ENCODE data around the gene C6.

C6 gene

DNA sequence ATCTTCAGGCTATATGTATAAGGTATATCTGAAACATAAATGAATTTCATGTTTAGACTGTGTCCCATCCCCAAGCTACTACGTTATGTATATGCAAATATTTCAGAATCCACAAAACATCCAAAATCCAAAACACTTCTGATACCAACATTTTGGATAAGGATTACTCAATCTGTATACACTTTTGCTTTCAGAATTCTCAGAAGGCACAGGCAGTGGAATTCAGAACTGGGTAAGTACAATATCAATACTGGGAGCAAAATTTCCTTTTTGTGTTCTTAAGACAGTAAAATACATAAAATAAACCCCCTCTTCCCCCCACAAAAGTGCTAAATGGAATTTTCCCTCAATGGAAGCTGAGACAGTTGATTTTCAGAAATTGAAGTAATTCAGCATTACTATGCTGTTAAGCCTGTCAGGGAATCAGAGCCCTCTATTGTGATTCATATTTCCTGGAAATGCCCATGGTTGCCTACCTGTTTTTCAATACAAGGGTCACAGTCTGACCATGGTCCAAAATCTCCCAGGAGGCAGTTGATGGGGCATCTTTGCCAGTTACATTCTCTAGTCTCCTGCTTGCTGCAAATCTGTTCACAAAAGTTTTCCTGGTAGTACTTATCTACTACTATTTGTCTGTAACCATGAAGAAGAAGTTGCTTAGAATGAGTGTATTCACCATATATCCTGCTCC, 12.1 kb downstream of the C6 start:
- H3K4me3 ChIP-seq (ENCODE audit: low read depth, low read length), result no peak overlapping the region

DNA sequence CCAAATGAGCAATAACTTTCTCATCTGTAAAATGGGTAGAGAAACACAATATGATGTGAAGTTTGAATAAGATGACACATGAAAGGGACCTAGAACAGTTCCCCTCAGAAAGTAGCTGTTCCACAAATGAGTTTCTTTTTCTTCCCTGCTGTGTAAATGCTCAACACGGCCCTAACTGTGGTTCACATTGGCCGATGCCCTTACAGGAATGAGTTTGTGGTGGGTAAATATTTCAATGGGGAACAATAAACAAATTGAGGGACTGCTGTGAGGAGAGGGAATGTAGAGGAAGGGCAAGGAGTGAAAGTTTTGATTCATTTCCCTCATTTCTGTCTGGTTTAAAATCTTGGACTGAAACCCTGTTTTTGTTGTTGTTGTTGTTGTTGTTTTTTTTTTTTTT, 12.8 kb downstream of the C6 start:
- Histone ChIP-seq H3K4me1 (ENCODE audit: control insufficient read depth, insufficient read depth, low read length) (no peaks in the 10 kb centered on the region), H3K9me3 (ENCODE audit: control insufficient read depth, insufficient read depth, low read depth, low read length) (no peaks in the 10 kb centered on the region; the same call in 1 of the 2 replicates), H3K36me3 (ENCODE audit: control insufficient read depth in 2 of 2, insufficient read depth in 1 of 2, low read length in 2 of 2) (no peaks in the 10 kb centered on the region), H3K4me3 (ENCODE audit: low read depth, low read length) (no peak overlapping the region), H3K27ac (ENCODE audit: extremely low read depth, low read depth, low read length) (no peak overlapping the region)
- ChIA-PET CTCF (no interaction called here), POLR2A (no interaction called here)
- TF ChIP-seq ZNF239 (tag by site-specific recombination; IDR thresholded peaks at IDR 0.05) (no peak), HOXA7 (CRISPR knock-in tag; IDR thresholded peaks at IDR 0.05; ENCODE audit: borderline replicate concordance) (no peak)

More for the DNA sequence above, 12.1 kb downstream of the C6 start:
- no peak for TF ChIP-seq ZNF48 (tag by site-specific recombination; IDR thresholded peaks at IDR 0.05)
- TF ChIP-seq, protein P1, sequence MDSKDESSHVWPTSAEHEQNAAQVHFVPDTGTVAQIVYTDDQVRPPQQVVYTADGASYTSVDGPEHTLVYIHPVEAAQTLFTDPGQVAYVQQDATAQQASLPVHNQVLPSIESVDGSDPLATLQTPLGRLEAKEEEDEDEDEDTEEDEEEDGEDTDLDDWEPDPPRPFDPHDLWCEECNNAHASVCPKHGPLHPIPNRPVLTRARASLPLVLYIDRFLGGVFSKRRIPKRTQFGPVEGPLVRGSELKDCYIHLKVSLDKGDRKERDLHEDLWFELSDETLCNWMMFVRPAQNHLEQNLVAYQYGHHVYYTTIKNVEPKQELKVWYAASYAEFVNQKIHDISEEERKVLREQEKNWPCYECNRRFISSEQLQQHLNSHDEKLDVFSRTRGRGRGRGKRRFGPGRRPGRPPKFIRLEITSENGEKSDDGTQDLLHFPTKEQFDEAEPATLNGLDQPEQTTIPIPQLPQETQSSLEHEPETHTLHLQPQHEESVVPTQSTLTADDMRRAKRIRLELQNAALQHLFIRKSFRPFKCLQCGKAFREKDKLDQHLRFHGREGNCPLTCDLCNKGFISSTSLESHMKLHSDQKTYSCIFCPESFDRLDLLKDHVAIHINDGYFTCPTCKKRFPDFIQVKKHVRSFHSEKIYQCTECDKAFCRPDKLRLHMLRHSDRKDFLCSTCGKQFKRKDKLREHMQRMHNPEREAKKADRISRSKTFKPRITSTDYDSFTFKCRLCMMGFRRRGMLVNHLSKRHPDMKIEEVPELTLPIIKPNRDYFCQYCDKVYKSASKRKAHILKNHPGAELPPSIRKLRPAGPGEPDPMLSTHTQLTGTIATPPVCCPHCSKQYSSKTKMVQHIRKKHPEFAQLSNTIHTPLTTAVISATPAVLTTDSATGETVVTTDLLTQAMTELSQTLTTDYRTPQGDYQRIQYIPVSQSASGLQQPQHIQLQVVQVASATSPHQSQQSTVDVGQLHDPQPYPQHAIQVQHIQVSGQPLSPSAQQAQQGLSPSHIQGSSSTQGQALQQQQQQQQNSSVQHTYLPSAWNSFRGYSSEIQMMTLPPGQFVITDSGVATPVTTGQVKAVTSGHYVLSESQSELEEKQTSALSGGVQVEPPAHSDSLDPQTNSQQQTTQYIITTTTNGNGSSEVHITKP (tag by site-specific recombination; IDR thresholded peaks at IDR 0.05), result no peak
- TF ChIP-seq ZNF670 (tag by site-specific recombination; IDR thresholded peaks at IDR 0.05; ENCODE audit: low read depth), result no peak
- no peak for TF ChIP-seq ZNF548 (tag by site-specific recombination; IDR thresholded peaks at IDR 0.05)
- Histone ChIP-seq H3K9me3 (ENCODE audit: control insufficient read depth, insufficient read depth, low read depth, low read length) (no peaks in the 10 kb centered on the region; the same call in 1 of the 2 replicates), H3K36me3 (ENCODE audit: control insufficient read depth in 2 of 2, insufficient read depth in 1 of 2, low read length in 2 of 2) (no peaks in the 10 kb centered on the region), H3K27ac (ENCODE audit: extremely low read depth, low read depth, low read length) (no peak overlapping the region), H3K4me1 (ENCODE audit: control insufficient read depth, insufficient read depth, low read length) (no peaks in the 10 kb centered on the region)
- POLR2A ChIA-PET, result no interaction called here
- CTCF ChIA-PET, result no interaction called here

DNA sequence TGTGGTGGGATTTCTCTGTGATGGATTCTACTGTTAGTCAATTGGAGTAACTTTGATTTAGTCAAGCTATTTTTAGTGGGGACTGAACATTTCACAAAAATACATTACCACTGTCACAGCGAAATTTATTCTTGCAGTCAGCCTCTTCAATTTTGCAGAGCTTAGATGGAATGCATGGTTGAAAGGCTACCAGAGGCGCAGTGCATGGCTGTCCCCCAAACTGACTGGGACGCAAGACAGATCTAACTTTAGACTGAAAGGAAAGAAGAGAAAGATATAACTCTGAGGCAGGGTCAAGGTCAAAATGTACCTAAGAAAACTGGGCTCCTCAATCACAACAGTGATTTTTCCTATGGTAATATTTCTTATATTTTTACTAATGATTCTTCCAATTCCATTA, 13.7 kb downstream of the C6 start:
- no peak for TF ChIP-seq HOXA7 (CRISPR knock-in tag; IDR thresholded peaks at IDR 0.05; ENCODE audit: borderline replicate concordance)
- TF ChIP-seq, protein P1 (tag by site-specific recombination; IDR thresholded peaks at IDR 0.05), result no peak
- TF ChIP-seq, protein P2, sequence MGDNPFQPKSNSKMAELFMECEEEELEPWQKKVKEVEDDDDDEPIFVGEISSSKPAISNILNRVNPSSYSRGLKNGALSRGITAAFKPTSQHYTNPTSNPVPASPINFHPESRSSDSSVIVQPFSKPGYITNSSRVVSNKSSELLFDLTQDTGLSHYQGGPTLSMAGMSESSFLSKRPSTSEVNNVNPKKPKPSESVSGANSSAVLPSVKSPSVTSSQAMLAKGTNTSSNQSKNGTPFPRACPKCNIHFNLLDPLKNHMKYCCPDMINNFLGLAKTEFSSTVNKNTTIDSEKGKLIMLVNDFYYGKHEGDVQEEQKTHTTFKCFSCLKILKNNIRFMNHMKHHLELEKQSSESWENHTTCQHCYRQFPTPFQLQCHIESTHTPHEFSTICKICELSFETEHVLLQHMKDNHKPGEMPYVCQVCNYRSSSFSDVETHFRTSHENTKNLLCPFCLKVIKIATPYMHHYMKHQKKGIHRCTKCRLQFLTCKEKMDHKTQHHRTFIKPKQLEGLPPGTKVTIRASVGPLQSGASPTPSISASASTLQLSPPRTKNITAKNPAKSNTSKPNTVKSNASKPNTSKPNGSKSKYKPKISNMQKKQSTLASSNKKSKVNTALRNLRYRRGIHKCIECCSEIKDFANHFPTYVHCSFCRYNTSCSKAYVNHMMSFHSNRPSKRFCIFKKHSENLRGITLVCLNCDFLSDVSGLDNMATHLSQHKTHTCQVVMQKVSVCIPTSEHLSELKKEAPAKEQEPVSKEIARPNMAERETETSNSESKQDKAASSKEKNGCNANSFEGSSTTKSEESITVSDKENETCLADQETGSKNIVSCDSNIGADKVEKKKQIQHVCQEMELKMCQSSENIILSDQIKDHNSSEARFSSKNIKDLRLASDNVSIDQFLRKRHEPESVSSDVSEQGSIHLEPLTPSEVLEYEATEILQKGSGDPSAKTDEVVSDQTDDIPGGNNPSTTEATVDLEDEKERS (tag by site-specific recombination; IDR thresholded peaks at IDR 0.05), result no peak
- CTCF ChIA-PET, result no interaction called here
- POLR2A ChIA-PET, result no interaction called here

More for the DNA sequence above, 13.7 kb downstream of the C6 start:
- Histone ChIP-seq H3K27ac (ENCODE audit: extremely low read depth, low read depth, low read length) (no peak overlapping the region), H3K36me3 (ENCODE audit: control insufficient read depth in 2 of 2, insufficient read depth in 1 of 2, low read length in 2 of 2) (no peaks in the 10 kb centered on the region), H3K4me3 (ENCODE audit: low read depth, low read length) (no peak overlapping the region), H3K9me3 (ENCODE audit: control insufficient read depth, insufficient read depth, low read depth, low read length) (no peaks in the 10 kb centered on the region), H3K4me1 (ENCODE audit: control insufficient read depth, insufficient read depth, low read length) (no peaks in the 10 kb centered on the region)

Data from HEK293 (cell line).